ENCODE measurements around the gene WDR20.

- TF ChIP-seq EP300 (IDR thresholded peaks at IDR 0.05) (no peak), POLR2A (IDR thresholded peaks at IDR 0.05) (no peak)
Observed at GRCh38 chr14:102215576-102216250, 76.0 kb downstream of the WDR20 start.
